ENCODE results near the gene ANXA10. TPM values are rescaled to one million over a fixed set of nuclear protein-coding genes. Genes with fewer than 3 reads are reported as not detected.

ANXA10 gene
- not detected for total RNA-seq

- no peak within 1 kb of the TSS for H3K27ac ChIP-seq
- no peak for DNase-seq (ENCODE audit: low spot score)
- no peaks in the 10 kb centered on the region for H3K9me3 ChIP-seq
- 67% methylated on average over 1 of the region's 1 CpG for WGBS
- TF ChIP-seq POLR2AphosphoS5 (IDR thresholded peaks at IDR 0.05), result no peak
- TF ChIP-seq POLR2A (IDR thresholded peaks at IDR 0.05), result no peak
- H3K36me3 ChIP-seq, result no peaks in the 10 kb centered on the region
- H3K4me3 ChIP-seq, result no peak within 1 kb of the TSS
- intact Hi-C loops (cut with DNase I), result no loop called here
- no peaks in the 10 kb centered on the region for H3K27me3 ChIP-seq (replicated peaks; ENCODE audit: insufficient read depth)
- no peaks in the 10 kb centered on the region for H3K4me1 ChIP-seq (replicated peaks)
Observed at GRCh38 chr4:168092176-168092712, at the start of gene ANXA10. Gene ANXA10 (plus strand): TSS chr4:168092537. CDS start chr4:168092701, 164 bp downstream.

GRCh38 chr4:168045354-168045753, 47.0 kb upstream of the ANXA10 start:
- Histone ChIP-seq H3K36me3 (no peaks in the 10 kb centered on the region), H3K4me1 (replicated peaks) (no peaks in the 10 kb centered on the region), H3K4me3 (no peak overlapping the region), H3K9me3 (no peaks in the 10 kb centered on the region), H3K27ac (no peak overlapping the region), H3K27me3 (replicated peaks; ENCODE audit: insufficient read depth) (no peaks in the 10 kb centered on the region)
- no peak for TF ChIP-seq POLR2AphosphoS5 (IDR thresholded peaks at IDR 0.05)
- no peak for TF ChIP-seq POLR2A (IDR thresholded peaks at IDR 0.05)
- no peak for TF ChIP-seq CTCF (IDR thresholded peaks at IDR 0.05)
- no peak for DNase-seq (ENCODE audit: low spot score)
- intact Hi-C loops (cut with DNase I), result no loop called here

- no peaks in the 10 kb centered on the region for H3K36me3 ChIP-seq
- no peak overlapping the region for H3K27ac ChIP-seq
- H3K4me1 ChIP-seq (replicated peaks), result no peaks in the 10 kb centered on the region
- TF ChIP-seq POLR2AphosphoS5 (IDR thresholded peaks at IDR 0.05), result no peak
- TF ChIP-seq POLR2A (IDR thresholded peaks at IDR 0.05), result no peak
- H3K27me3 ChIP-seq (replicated peaks; ENCODE audit: insufficient read depth), result no peaks in the 10 kb centered on the region
- no peak for DNase-seq (ENCODE audit: low spot score)
- no peak overlapping the region for H3K4me3 ChIP-seq
- no peaks in the 10 kb centered on the region for H3K9me3 ChIP-seq
- 79% methylated on average over 2 of the region's 2 CpGs for WGBS
- intact Hi-C loops (cut with DNase I), result no loop called here
Observed at GRCh38 chr4:168050002-168050401, 42.3 kb upstream of the ANXA10 start.

GRCh38 chr4:168051526-168051925, 40.8 kb upstream of the ANXA10 start:
- Histone ChIP-seq H3K4me3 (no peak overlapping the region), H3K36me3 (no peaks in the 10 kb centered on the region), H3K27ac (no peak overlapping the region), H3K4me1 (replicated peaks) (no peaks in the 10 kb centered on the region), H3K9me3 (no peaks in the 10 kb centered on the region), H3K27me3 (replicated peaks; ENCODE audit: insufficient read depth) (no peaks in the 10 kb centered on the region)
- no peak for DNase-seq (ENCODE audit: low spot score)
- intact Hi-C loops (cut with DNase I), result no loop called here
- TF ChIP-seq CTCF (IDR thresholded peaks at IDR 0.05) (no peak), POLR2A (IDR thresholded peaks at IDR 0.05) (no peak), POLR2AphosphoS5 (IDR thresholded peaks at IDR 0.05) (no peak)

- H3K27me3 ChIP-seq (replicated peaks; ENCODE audit: insufficient read depth), result no peaks in the 10 kb centered on the region
- H3K4me3 ChIP-seq, result no peak overlapping the region
- no peaks in the 10 kb centered on the region for H3K4me1 ChIP-seq (replicated peaks)
- TF ChIP-seq POLR2AphosphoS5 (IDR thresholded peaks at IDR 0.05) (no peak), CTCF (IDR thresholded peaks at IDR 0.05) (no peak), POLR2A (IDR thresholded peaks at IDR 0.05) (no peak)
- intact Hi-C loops (cut with DNase I), result no loop called here
- H3K9me3 ChIP-seq, result no peaks in the 10 kb centered on the region
- WGBS, result 96% methylated on average over 3 of the region's 3 CpGs
- H3K36me3 ChIP-seq, result no peaks in the 10 kb centered on the region
- DNase-seq (ENCODE audit: low spot score), result no peak
- no peak overlapping the region for H3K27ac ChIP-seq
Observed at GRCh38 chr4:168057412-168057811, 34.9 kb upstream of the ANXA10 start.

- no peak overlapping the region for H3K4me3 ChIP-seq
- TF ChIP-seq POLR2AphosphoS5 (IDR thresholded peaks at IDR 0.05), result no peak
- no peak for TF ChIP-seq CTCF (IDR thresholded peaks at IDR 0.05)
- TF ChIP-seq POLR2A (IDR thresholded peaks at IDR 0.05), result no peak
- intact Hi-C loops (cut with DNase I), result no loop called here
- no peak for DNase-seq (ENCODE audit: low spot score)
- H3K27me3 ChIP-seq (replicated peaks; ENCODE audit: insufficient read depth), result no peaks in the 10 kb centered on the region
- WGBS, result 90% methylated on average over 1 of the region's 1 CpG
- no peaks in the 10 kb centered on the region for H3K9me3 ChIP-seq
- H3K36me3 ChIP-seq, result no peaks in the 10 kb centered on the region
- H3K4me1 ChIP-seq (replicated peaks), result no peaks in the 10 kb centered on the region
- H3K27ac ChIP-seq, result no peak overlapping the region
Observed at GRCh38 chr4:168059251-168059650, 33.1 kb upstream of the ANXA10 start.
